ENCODE data around the gene GLOD4.

The GLOD4 gene

GRCh38 chr17:725746-726145 lies 56.3 kb downstream of the GLOD4 start:
- H3K4me3 ChIP-seq (ENCODE audit: low read depth, low read length), result no peak overlapping the region
- DNase-seq (ENCODE audit: low read depth), result no peak
- TF ChIP-seq CTCF (IDR thresholded peaks at IDR 0.05; ENCODE audit: low read depth, low read length, missing control alignments), result no peak

GRCh38 chr17:725084-725483 lies 57.0 kb downstream of the GLOD4 start:
- H3K4me3 ChIP-seq (ENCODE audit: low read depth, low read length), result no peak overlapping the region
- TF ChIP-seq CTCF (IDR thresholded peaks at IDR 0.05; ENCODE audit: low read depth, low read length, missing control alignments), result no peak
- DNase-seq (ENCODE audit: low read depth), result no peak

GRCh38 chr17:721540-721937 lies 60.5 kb downstream of the GLOD4 start:
- H3K4me3 ChIP-seq (ENCODE audit: low read depth, low read length), result no peak overlapping the region
- no peak for TF ChIP-seq CTCF (IDR thresholded peaks at IDR 0.05; ENCODE audit: low read depth, low read length, missing control alignments)
- no peak for DNase-seq (ENCODE audit: low read depth)

GRCh38 chr17:720706-721539 lies 61.2 kb downstream of the GLOD4 start:
- DNase-seq (ENCODE audit: low read depth), result no peak

GRCh38 chr17:718075-718474 lies 64.0 kb downstream of the GLOD4 start:
- TF ChIP-seq CTCF (IDR thresholded peaks at IDR 0.05; ENCODE audit: low read depth, low read length, missing control alignments), result no peak
- no peak overlapping the region for H3K4me3 ChIP-seq (ENCODE audit: low read depth, low read length)
- no peak for DNase-seq (ENCODE audit: low read depth)

More at GRCh38 chr17:720706-721539, 61.2 kb downstream of the GLOD4 start:
- no peak overlapping the region for H3K4me3 ChIP-seq (ENCODE audit: low read depth, low read length)
- TF ChIP-seq CTCF (IDR thresholded peaks at IDR 0.05; ENCODE audit: low read depth, low read length, missing control alignments), result no peak
